Endothelial cell of umbilical vein (primary cell): ENCODE measurements around the gene GAB2. TPM values are rescaled to one million over a fixed set of nuclear protein-coding genes. Genes with fewer than 3 reads are reported as not detected.
"Not testable (repeated sequence)": the region's sequence is repeated elsewhere in the genome, so short reads cannot be mapped to it uniquely, and the experiment has no call there.

Source experiments
- BruUV-seq: library from RNA; stranded (reverse); fragments of 400-500 nt; replicated peaks from 2 replicates; lab custom pipeline; 2021; lab: Mats Ljungman, UMichigan
- CTCF ChIA-PET: fragments of 300-600, 350-600 bp; sonication (Branson Sonifier 250); formaldehyde crosslinking; loops from one replicate; lab custom pipeline; 2021; ENCODE audit warnings: antibody characterized with exemption, inconsistent platforms; lab: Charles Lee
- POLR2A ChIA-PET: fragments of 300-600, 350-600 bp; sonication (Branson Sonifier 250); formaldehyde crosslinking; loops from one replicate; lab custom pipeline; 2021; ENCODE audit warnings: antibody characterized with exemption, inconsistent platforms; lab: Charles Lee
- DNase-seq: peaks from one replicate; pipeline ENCODE4 v3.0.0-alpha.2; 2011; ENCODE audit warnings: low read depth, low spot score
- FAIRE-seq: peaks from 2 replicates; lab custom pipeline; 2011; peaks lifted over from hg19 to GRCh38; lab: Jason Lieb, UNC
- H2AFZ ChIP-seq: 2 replicates; pipeline ENCODE4 v1.6.0; 2012; ENCODE audit warnings: low read depth, low read length, control low read depth, inconsistent platforms
- H3K27ac ChIP-seq: 2 replicates; pipeline ENCODE4 v1.5.1; 2011; ENCODE audit warnings: low read depth, mild to moderate bottlenecking, control low read depth, low read length, moderate library complexity; ENCODE audit not compliant: insufficient read depth
- H3K27me3 ChIP-seq, 2 experiments: 2 replicates each; pipeline versions ENCODE4 v1.6.0 to v1.6.1; 2011; ENCODE audit warnings: low read length in 2 of 2, mixed read lengths in 1 of 2; ENCODE audit not compliant: control insufficient read depth in 2 of 2, insufficient read depth in 2 of 2
- H3K36me3 ChIP-seq, 2 experiments: 2 replicates in 1 of 2; 3 replicates in 1 of 2; pipeline ENCODE4 v1.5.1; 2011; ENCODE audit warnings: low read length in 2 of 2, mild to moderate bottlenecking in 1 of 2, moderate library complexity in 1 of 2; ENCODE audit not compliant: control insufficient read depth in 2 of 2, insufficient read depth in 2 of 2; ENCODE audit errors: extremely low read depth in 1 of 2
- H3K4me1 ChIP-seq: 3 replicates; pipeline ENCODE4 v1.5.1; 2011; ENCODE audit warnings: mild to moderate bottlenecking, low read length; ENCODE audit not compliant: control insufficient read depth, insufficient read depth; ENCODE audit errors: extremely low read depth
- H3K4me2 ChIP-seq: 2 replicates; pipeline ENCODE4 v1.6.1; 2011; ENCODE audit warnings: low read length, control low read depth, mixed read lengths; ENCODE audit not compliant: insufficient read depth
- H3K4me3 ChIP-seq, 3 experiments: fragments of 200-600 bp in 1 of 3; sonication (generic), shearing (Covaris generic) in 1 of 3; replicated peaks in 1 of 3; 2 replicates each; pipeline ENCODE4 v1.5.1; 2011 to 2016; ENCODE audit warnings: control low read depth in 3 of 3, low read length in 3 of 3, mild to moderate bottlenecking in 2 of 3, inconsistent platforms in 1 of 3, low read depth in 1 of 3, moderate library complexity in 1 of 3; ENCODE audit not compliant: insufficient read depth in 1 of 3
- H3K79me2 ChIP-seq: 2 replicates; pipeline ENCODE4 v1.6.0; 2012; ENCODE audit warnings: low read length, inconsistent platforms; ENCODE audit not compliant: control insufficient read depth, insufficient read depth
- H3K9ac ChIP-seq: replicated peaks from 2 replicates; pipeline ENCODE3; 2011; ENCODE audit warnings: low read length, control low read depth; ENCODE audit not compliant: insufficient read depth; ENCODE audit errors: extremely low read depth
- H3K9me1 ChIP-seq: replicated peaks from 3 replicates; pipeline ENCODE4 v1.6.0; 2011; ENCODE audit warnings: mild to moderate bottlenecking, low read length; ENCODE audit not compliant: control insufficient read depth, insufficient read depth; ENCODE audit errors: extremely low read depth
- H3K9me3 ChIP-seq: replicated peaks from 2 replicates; pipeline ENCODE4 v1.5.1; 2012; ENCODE audit warnings: low read length, inconsistent platforms; ENCODE audit not compliant: control insufficient read depth, insufficient read depth
- H4K20me1 ChIP-seq: replicated peaks from 2 replicates; pipeline ENCODE3; 2011; ENCODE audit warnings: mild to moderate bottlenecking, low read length; ENCODE audit not compliant: control insufficient read depth, insufficient read depth; ENCODE audit errors: extremely low read depth
- POLR2AphosphoS5 ChIP-seq: IDR thresholded peaks from 2 replicates; pipeline ENCODE4 v1.6.1; 2012; ENCODE audit warnings: low read depth, mild to moderate bottlenecking, control low read depth, low read length, moderate library complexity; ENCODE audit not compliant: insufficient read depth
- dilution Hi-C: fragments of 300-500 bp; cut with MboI; formaldehyde crosslinking; loops from one replicate; pipeline ENCODE4 v1.15.0; 2019; ENCODE audit warnings: low sequenced_read_pairs; ENCODE audit not compliant: extremely low pct_ligation_motif_present
- intact Hi-C: fragments of 100-400 bp; cut with micrococcal nuclease; formaldehyde crosslinking; loops from one replicate; pipeline ENCODE4 v1.10.0; 2022
- polyA plus RNA-seq, 4 experiments: library from polyadenylated mRNA; depleted of rRNA in 3 of 4; stranded (reverse) in 3 of 4; unstranded in 1 of 4; fragments of >200 nt; gene quantifications; 2 replicates each; pipeline versions ENCODE4 v1.2.1 to v1.2.3, GENCODE V29; 2011 to 2012; ENCODE audit warnings: missing spikeins in 1 of 4
- total RNA-seq: library from RNA; stranded (reverse); gene quantifications from 2 replicates; pipeline ENCODE4 v1.2.3, GENCODE V29; 2021

GAB2 gene
- total and polyA plus RNA-seq, 2 donors (not counting 3 experiments of a cell fraction or from before 2014, with no cell fraction given) = 19.6 to 39.6 TPM

DNA sequence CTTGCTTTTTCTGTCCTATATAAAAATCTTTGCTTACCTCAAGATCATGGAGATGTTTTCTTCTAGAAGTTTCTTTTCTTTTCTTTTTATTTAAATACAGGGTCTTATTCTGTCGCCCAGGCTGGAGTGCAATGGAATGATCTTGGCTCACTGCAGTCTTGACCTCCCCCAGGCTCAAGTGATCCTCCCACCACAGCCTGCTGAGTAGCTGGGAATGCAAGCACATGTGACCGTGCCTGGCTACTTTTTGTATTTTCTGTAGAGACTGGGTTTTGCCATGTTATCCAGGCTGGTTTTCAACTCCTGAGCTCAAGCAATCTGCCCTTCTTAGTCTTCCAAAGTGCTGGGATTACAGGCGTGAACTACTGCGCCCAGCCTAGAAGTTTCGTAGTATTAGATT, 183.6 kb downstream of the GAB2 start:
- BruUV-seq = no TSS peak

DNA sequence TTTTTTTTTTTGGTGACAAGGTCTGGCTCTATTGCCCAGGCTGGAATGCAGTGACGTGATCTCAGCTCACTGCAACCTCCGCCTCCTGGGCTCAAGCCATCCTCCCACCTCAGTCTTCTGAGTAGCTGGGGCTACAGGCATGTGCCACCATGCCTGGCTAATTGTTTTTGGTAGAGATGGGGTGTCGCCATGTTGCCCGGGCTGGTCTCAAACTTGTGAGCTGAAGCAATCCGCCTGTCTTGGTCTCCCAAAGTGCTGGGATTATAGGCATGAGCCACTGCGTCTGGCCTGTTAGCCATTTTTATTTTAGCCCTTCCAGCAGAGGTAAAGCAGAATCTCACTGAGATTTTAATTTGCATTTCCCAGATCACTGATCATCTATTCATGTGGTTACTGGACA, 184.6 kb downstream of the GAB2 start:
- CTCF ChIA-PET = interaction anchor here (1.4 to 2.0 kb wide), 2 partner anchors 331 to 332 kb away, joined by 5 to 7 read pairs; no protein-coding TSS in a partner anchor
- POLR2A ChIA-PET = not testable (repeated sequence)

More for the DNA sequence above, 183.6 kb downstream of the GAB2 start:
- Histone ChIP-seq H3K4me2 (no peak overlapping the region), H3K9me1 (no peaks in the 10 kb centered on the region), H4K20me1 (no peaks in the 10 kb centered on the region), H2AFZ (no peak overlapping the region), H3K9me3 (no peaks in the 10 kb centered on the region), H3K79me2 (no peaks in the 10 kb centered on the region), H3K27me3 (no peaks in the 10 kb centered on the region), H3K27ac (no peak overlapping the region), H3K4me1 (no peaks in the 10 kb centered on the region), H3K36me3 (peaks cover 0 to 2% of the 10 kb centered on the region in 2 experiments), H3K9ac (no peak overlapping the region), H3K4me3 (no peak overlapping the region)
- FAIRE-seq (no peak), DNase-seq (no peak)
- ChIA-PET POLR2A (no interaction called here), CTCF (interaction anchor here (2.0 kb wide), 1 partner anchor 331 kb away, joined by 7 read pairs; no protein-coding TSS in a partner anchor)
- no peak for TF ChIP-seq POLR2AphosphoS5
- dilution Hi-C loops = no loop called here
- intact Hi-C loops = no loop called here

More for the DNA sequence above, 184.6 kb downstream of the GAB2 start:
- H4K20me1 ChIP-seq, BruUV-seq, H3K9me1 ChIP-seq, DNase-seq, H3K4me2 ChIP-seq, intact Hi-C loops, H3K4me3 ChIP-seq, H3K9me3 ChIP-seq, H3K79me2 ChIP-seq, H3K4me1 ChIP-seq, dilution Hi-C loops, H2AFZ ChIP-seq, H3K36me3 ChIP-seq, FAIRE-seq, H3K9ac ChIP-seq, H3K27ac ChIP-seq, H3K27me3 ChIP-seq: not testable (repeated sequence)
